ENCODE results near the gene CDADC1.

Gene CDADC1

DNA sequence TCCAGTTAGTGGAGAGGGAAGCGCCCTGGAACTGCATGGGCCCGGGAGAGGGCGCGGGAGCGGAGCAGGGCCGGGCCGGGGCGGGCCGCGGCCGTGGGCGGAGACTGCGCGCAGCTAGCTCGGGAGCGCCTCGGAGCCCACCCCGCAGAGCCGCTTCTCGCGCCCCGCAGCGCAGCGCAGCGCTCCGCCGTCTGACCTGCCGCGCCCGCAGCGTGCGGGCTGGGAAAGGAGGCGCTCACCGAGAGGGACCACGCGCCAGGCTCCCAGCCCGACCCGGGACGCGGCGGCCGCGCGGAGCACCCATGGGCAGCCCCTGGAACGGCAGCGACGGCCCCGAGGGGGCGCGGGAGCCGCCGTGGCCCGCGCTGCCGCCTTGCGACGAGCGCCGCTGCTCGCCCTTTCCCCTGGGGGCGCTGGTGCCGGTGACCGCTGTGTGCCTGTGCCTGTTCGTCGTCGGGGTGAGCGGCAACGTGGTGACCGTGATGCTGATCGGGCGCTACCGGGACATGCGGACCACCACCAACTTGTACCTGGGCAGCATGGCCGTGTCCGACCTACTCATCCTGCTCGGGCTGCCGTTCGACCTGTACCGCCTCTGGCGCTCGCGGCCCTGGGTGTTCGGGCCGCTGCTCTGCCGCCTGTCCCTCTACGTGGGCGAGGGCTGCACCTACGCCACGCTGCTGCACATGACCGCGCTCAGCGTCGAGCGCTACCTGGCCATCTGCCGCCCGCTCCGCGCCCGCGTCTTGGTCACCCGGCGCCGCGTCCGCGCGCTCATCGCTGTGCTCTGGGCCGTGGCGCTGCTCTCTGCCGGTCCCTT lies 27.5 kb upstream of the CDADC1 start, which contains the start of gene MLNR:
Gene MLNR (plus strand): TSS at position 303 of the 820 bp plus-strand sequence. CDS start 0 bp downstream, at position 303.
- Histone ChIP-seq H4K12ac (ENCODE audit: low read depth, low read length) (no peak within 1 kb of the TSS), H3K27me3 (ENCODE audit: insufficient read depth, low read length) (peaks cover 62% of the 10 kb centered on the region), H3K79me2 (ENCODE audit: control insufficient read depth, insufficient read depth, low read length, poor library complexity) (no peaks in the 10 kb centered on the region), H3K4me3 (ENCODE audit: low read depth, low read length) (peak within 1 kb of the TSS; percentile 48), H3K4ac (ENCODE audit: low read depth, low read length) (no peak within 1 kb of the TSS), H3K36me3 (ENCODE audit: control insufficient read depth in 1 of 2, insufficient read depth in 2 of 2, low read length in 2 of 2) (no peaks in the 10 kb centered on the region), H3K9ac (ENCODE audit: low read length) (no peak within 1 kb of the TSS), H3K4me1 (ENCODE audit: control insufficient read depth in 1 of 2, insufficient read depth in 2 of 2, low read length in 2 of 2) (peaks cover 4 to 13% of the 10 kb centered on the region in 2 experiments), H2AFZ (ENCODE audit: insufficient read depth, low read length, poor library complexity) (peak within 1 kb of the TSS; percentile 23), H3K18ac (ENCODE audit: low read length) (no peak within 1 kb of the TSS), H2BK12ac (ENCODE audit: low read length) (no peak within 1 kb of the TSS), H3K27ac (ENCODE audit: low read depth, low read length) (no peak within 1 kb of the TSS), H3K4me2 (ENCODE audit: low read length) (peak within 1 kb of the TSS; percentile 54), H4K8ac (ENCODE audit: low read depth, low read length) (no peak within 1 kb of the TSS), H2BK5ac (ENCODE audit: low read depth, low read length, poor library complexity) (no peak within 1 kb of the TSS), H3K23ac (ENCODE audit: low read length) (no peak within 1 kb of the TSS), H3K9me3 (ENCODE audit: insufficient read depth, low read depth, low read length) (peaks cover 9% of the 10 kb centered on the region), H3K14ac (ENCODE audit: low read length) (no peak within 1 kb of the TSS), H2AK5ac (ENCODE audit: low read length) (no peak within 1 kb of the TSS), H3K79me1 (ENCODE audit: low read length) (no peaks in the 10 kb centered on the region), H4K91ac (ENCODE audit: low read depth, low read length) (no peak within 1 kb of the TSS), H2BK120ac (ENCODE audit: insufficient read depth, low read length, poor library complexity) (no peak within 1 kb of the TSS)
- DNase-seq: peak in 1 of 2 donors; percentile 37
- no CpG with 5 or more reads among the region's 111 CpGs for WGBS (ENCODE audit: extremely low coverage, insufficient coverage, insufficient read length)

DNA sequence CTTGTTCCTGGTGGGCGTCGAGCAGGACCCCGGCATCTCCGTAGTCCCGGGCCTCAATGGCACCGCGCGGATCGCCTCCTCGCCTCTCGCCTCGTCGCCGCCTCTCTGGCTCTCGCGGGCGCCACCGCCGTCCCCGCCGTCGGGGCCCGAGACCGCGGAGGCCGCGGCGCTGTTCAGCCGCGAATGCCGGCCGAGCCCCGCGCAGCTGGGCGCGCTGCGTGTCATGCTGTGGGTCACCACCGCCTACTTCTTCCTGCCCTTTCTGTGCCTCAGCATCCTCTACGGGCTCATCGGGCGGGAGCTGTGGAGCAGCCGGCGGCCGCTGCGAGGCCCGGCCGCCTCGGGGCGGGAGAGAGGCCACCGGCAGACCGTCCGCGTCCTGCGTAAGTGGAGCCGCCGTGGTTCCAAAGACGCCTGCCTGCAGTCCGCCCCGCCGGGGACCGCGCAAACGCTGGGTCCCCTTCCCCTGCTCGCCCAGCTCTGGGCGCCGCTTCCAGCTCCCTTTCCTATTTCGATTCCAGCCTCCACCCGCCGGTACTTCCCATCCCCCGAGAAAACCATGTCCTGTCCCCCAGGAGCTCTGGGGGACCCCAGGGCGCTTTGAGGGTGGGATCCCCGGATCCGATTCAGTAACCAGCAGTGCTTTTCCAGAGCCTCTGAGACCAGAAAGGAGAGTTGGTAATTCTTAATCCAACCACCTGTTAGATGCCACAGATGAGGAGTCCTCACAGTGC lies 26.7 kb upstream of the CDADC1 start:
- no peak overlapping the region for H2BK120ac ChIP-seq (ENCODE audit: insufficient read depth, low read length, poor library complexity)
- no peaks in the 10 kb centered on the region for H3K36me3 ChIP-seq (ENCODE audit: control insufficient read depth in 1 of 2, insufficient read depth in 2 of 2, low read length in 2 of 2)
- no peaks in the 10 kb centered on the region for H3K79me2 ChIP-seq (ENCODE audit: control insufficient read depth, insufficient read depth, low read length, poor library complexity)
- H2AFZ ChIP-seq (ENCODE audit: insufficient read depth, low read length, poor library complexity): peak overlapping the region; percentile 23
- no peak overlapping the region for H2BK12ac ChIP-seq (ENCODE audit: low read length)
- no peak overlapping the region for H3K27ac ChIP-seq (ENCODE audit: low read depth, low read length)
- no CpG with 5 or more reads among the region's 73 CpGs for WGBS (ENCODE audit: extremely low coverage, insufficient coverage, insufficient read length)
- no peak overlapping the region for H3K4me3 ChIP-seq (ENCODE audit: low read depth, low read length)
- DNase-seq: peak in 1 of 2 donors; percentile 29
- peaks cover 9% of the 10 kb centered on the region for H3K9me3 ChIP-seq (ENCODE audit: insufficient read depth, low read depth, low read length)
- H4K91ac ChIP-seq (ENCODE audit: low read depth, low read length): no peak overlapping the region
- no peaks in the 10 kb centered on the region for H3K79me1 ChIP-seq (ENCODE audit: low read length)
- peak overlapping the region; percentile 54 for H3K4me2 ChIP-seq (ENCODE audit: low read length)
- peaks cover 4 to 13% of the 10 kb centered on the region in 2 experiments for H3K4me1 ChIP-seq (ENCODE audit: control insufficient read depth in 1 of 2, insufficient read depth in 2 of 2, low read length in 2 of 2)
- no peak overlapping the region for H3K14ac ChIP-seq (ENCODE audit: low read length)
- peaks cover 62% of the 10 kb centered on the region for H3K27me3 ChIP-seq (ENCODE audit: insufficient read depth, low read length)
- no peak overlapping the region for H2BK5ac ChIP-seq (ENCODE audit: low read depth, low read length, poor library complexity)
- no peak overlapping the region for H4K12ac ChIP-seq (ENCODE audit: low read depth, low read length)
- no peak overlapping the region for H3K9ac ChIP-seq (ENCODE audit: low read length)
- H4K8ac ChIP-seq (ENCODE audit: low read depth, low read length): no peak overlapping the region
- H2AK5ac ChIP-seq (ENCODE audit: low read length): no peak overlapping the region
- H3K23ac ChIP-seq (ENCODE audit: low read length): no peak overlapping the region
- H3K18ac ChIP-seq (ENCODE audit: low read length): no peak overlapping the region
- no peak overlapping the region for H3K4ac ChIP-seq (ENCODE audit: low read depth, low read length)

DNA sequence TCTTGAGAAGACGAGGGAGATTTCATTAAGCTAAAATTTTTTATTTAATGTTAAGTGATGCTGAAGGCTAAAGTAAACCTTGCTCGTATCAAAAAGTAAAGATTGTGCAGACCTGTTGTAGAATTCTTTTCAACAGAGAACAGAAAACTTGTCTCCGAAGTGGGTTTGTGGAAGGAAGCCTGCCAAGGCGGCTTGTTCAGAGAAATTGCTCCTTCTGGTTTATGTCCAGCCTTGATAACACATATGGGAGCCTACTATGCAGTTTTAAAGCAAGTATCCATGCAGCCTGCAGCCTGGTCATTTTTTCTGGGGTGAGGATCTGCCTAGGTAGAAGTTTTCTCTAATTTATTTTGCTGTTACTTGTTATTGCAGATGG lies 26.1 kb upstream of the CDADC1 start:
- no peak overlapping the region for H2AFZ ChIP-seq (ENCODE audit: insufficient read depth, low read length, poor library complexity)
- H3K23ac ChIP-seq (ENCODE audit: low read length): no peak overlapping the region
- no peaks in the 10 kb centered on the region for H3K36me3 ChIP-seq (ENCODE audit: control insufficient read depth in 1 of 2, insufficient read depth in 2 of 2, low read length in 2 of 2)
- H3K18ac ChIP-seq (ENCODE audit: low read length): no peak overlapping the region
- no peak for DNase-seq
- H2AK5ac ChIP-seq (ENCODE audit: low read length): no peak overlapping the region
- WGBS (ENCODE audit: extremely low coverage, insufficient coverage, insufficient read length): no CpG with 5 or more reads among the region's 4 CpGs
- no peak overlapping the region for H3K9ac ChIP-seq (ENCODE audit: low read length)
- H4K8ac ChIP-seq (ENCODE audit: low read depth, low read length): no peak overlapping the region
- H3K27me3 ChIP-seq (ENCODE audit: insufficient read depth, low read length): peaks cover 62% of the 10 kb centered on the region
- no peak overlapping the region for H4K91ac ChIP-seq (ENCODE audit: low read depth, low read length)
- no peak overlapping the region for H2BK12ac ChIP-seq (ENCODE audit: low read length)
- H3K79me2 ChIP-seq (ENCODE audit: control insufficient read depth, insufficient read depth, low read length, poor library complexity): no peaks in the 10 kb centered on the region
- no peak overlapping the region for H3K14ac ChIP-seq (ENCODE audit: low read length)
- no peak overlapping the region for H2BK120ac ChIP-seq (ENCODE audit: insufficient read depth, low read length, poor library complexity)
- H3K9me3 ChIP-seq (ENCODE audit: insufficient read depth, low read depth, low read length): peaks cover 9% of the 10 kb centered on the region
- no peak overlapping the region for H3K4me2 ChIP-seq (ENCODE audit: low read length)
- H3K4me3 ChIP-seq (ENCODE audit: low read depth, low read length): no peak overlapping the region
- H3K4me1 ChIP-seq (ENCODE audit: control insufficient read depth in 1 of 2, insufficient read depth in 2 of 2, low read length in 2 of 2): peaks cover 4 to 13% of the 10 kb centered on the region in 2 experiments
- no peak overlapping the region for H3K27ac ChIP-seq (ENCODE audit: low read depth, low read length)
- no peaks in the 10 kb centered on the region for H3K79me1 ChIP-seq (ENCODE audit: low read length)
- H4K12ac ChIP-seq (ENCODE audit: low read depth, low read length): no peak overlapping the region
- H2BK5ac ChIP-seq (ENCODE audit: low read depth, low read length, poor library complexity): no peak overlapping the region
- H3K4ac ChIP-seq (ENCODE audit: low read depth, low read length): no peak overlapping the region

DNA sequence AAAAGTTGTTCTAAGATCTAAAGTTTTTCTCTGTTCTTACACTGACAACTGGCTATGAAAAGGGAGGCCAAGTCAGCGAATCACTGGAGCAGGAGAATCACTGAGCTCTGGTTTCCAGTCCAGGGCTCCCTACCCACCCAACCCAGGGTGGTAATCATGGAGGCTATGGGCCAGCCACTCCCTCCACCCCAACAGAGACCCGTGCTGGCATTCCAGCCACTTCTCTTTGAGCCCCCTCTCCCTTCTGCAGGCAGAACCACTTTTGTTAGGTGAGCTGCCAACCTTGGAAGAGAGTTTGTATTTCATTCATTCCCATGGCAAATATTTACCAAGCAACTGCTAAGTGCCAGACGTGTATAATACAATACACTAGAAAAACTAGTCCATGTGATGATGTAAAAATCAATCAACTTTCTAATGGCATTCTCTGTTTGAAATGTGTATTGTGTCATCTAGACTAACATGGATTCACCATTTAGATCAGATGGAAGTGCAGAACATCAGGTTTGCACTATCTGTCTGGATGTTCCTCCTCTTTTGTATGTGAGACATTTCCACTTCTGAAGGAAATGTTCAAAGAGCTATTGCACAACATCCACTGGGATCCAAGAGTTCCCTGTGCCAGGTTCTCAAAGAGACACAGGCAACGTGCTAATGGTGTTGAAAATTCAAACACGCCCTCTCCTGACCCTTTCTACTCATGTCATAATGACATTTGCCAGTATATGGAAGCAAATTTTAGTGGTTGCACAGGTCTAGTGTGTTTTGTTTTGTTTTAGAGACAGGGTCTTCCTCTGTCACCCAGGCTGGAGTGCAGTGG lies 22.3 kb upstream of the CDADC1 start:
- Histone ChIP-seq H4K91ac (ENCODE audit: low read depth, low read length) (no peak overlapping the region), H3K27me3 (ENCODE audit: insufficient read depth, low read length) (peaks cover 32% of the 10 kb centered on the region), H3K36me3 (ENCODE audit: control insufficient read depth in 1 of 2, insufficient read depth in 2 of 2, low read length in 2 of 2) (no peaks in the 10 kb centered on the region), H2AFZ (ENCODE audit: insufficient read depth, low read length, poor library complexity) (no peak overlapping the region), H3K4me3 (ENCODE audit: low read depth, low read length) (no peak overlapping the region), H4K12ac (ENCODE audit: low read depth, low read length) (no peak overlapping the region), H2BK120ac (ENCODE audit: insufficient read depth, low read length, poor library complexity) (no peak overlapping the region), H3K27ac (ENCODE audit: low read depth, low read length) (no peak overlapping the region), H3K18ac (ENCODE audit: low read length) (no peak overlapping the region), H2BK12ac (ENCODE audit: low read length) (no peak overlapping the region), H3K14ac (ENCODE audit: low read length) (no peak overlapping the region), H3K9ac (ENCODE audit: low read length) (no peak overlapping the region), H3K4ac (ENCODE audit: low read depth, low read length) (no peak overlapping the region), H3K23ac (ENCODE audit: low read length) (no peak overlapping the region), H3K4me2 (ENCODE audit: low read length) (no peak overlapping the region), H2BK5ac (ENCODE audit: low read depth, low read length, poor library complexity) (no peak overlapping the region), H4K8ac (ENCODE audit: low read depth, low read length) (no peak overlapping the region), H3K79me2 (ENCODE audit: control insufficient read depth, insufficient read depth, low read length, poor library complexity) (no peaks in the 10 kb centered on the region), H2AK5ac (ENCODE audit: low read length) (no peak overlapping the region), H3K9me3 (ENCODE audit: insufficient read depth, low read depth, low read length) (peaks cover 3% of the 10 kb centered on the region), H3K4me1 (ENCODE audit: control insufficient read depth in 1 of 2, insufficient read depth in 2 of 2, low read length in 2 of 2) (peaks cover 2 to 3% of the 10 kb centered on the region in 2 experiments), H3K79me1 (ENCODE audit: low read length) (no peaks in the 10 kb centered on the region)
- no CpG with 5 or more reads among the region's 5 CpGs for WGBS (ENCODE audit: extremely low coverage, insufficient coverage, insufficient read length)
- DNase-seq: peak in 1 of 2 donors; percentile 13
